HG03108 (cell line): ENCODE data around the gene PTPRN2.
"Not testable (repeated sequence)": the region's sequence is repeated elsewhere in the genome, so short reads cannot be mapped to it uniquely, and the experiment has no call there.

Source experiments
- ATAC-seq: cut with Tn5 transposase; IDR thresholded peaks from one replicate; pipeline ENCODE4 v1.9.1; 2021; ENCODE audit warnings: moderate library complexity; ENCODE audit not compliant: unreplicated experiment

PTPRN2 gene

DNA sequence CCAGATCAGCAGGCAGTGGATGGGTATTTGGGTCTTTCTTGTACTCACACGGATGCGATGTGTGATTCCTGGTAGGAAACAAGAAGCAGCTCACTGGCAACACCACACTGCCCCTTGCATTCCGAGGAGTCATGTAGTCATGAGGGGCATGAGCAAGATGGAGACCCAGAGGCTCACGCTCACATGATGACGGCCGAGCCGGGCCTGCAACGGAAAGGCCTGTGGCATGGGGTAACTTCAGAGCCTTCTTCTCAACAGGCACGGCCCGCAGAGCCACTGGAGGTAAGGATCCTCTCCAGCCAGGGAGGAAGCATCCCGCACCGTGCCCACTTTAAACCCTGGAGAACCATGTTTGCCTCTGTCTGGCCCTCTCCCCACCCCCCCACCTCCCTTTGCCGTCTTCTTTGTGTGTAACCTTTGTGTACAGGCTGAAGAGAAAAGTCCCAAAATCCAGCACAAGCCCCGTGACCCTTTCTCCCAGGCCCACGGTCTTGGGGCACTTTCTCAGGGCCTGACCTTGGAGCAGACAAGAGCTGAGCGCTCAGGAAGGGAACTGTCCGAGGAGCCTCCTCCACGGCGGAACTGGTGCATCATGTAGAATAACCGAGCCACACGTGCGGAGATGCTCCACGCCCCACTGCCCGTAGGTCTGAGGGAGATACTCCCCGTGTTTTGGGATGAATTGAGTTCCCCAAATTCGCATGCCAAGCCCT lies 734.4 kb downstream of the PTPRN2 start:
- ATAC-seq = no peak

DNA sequence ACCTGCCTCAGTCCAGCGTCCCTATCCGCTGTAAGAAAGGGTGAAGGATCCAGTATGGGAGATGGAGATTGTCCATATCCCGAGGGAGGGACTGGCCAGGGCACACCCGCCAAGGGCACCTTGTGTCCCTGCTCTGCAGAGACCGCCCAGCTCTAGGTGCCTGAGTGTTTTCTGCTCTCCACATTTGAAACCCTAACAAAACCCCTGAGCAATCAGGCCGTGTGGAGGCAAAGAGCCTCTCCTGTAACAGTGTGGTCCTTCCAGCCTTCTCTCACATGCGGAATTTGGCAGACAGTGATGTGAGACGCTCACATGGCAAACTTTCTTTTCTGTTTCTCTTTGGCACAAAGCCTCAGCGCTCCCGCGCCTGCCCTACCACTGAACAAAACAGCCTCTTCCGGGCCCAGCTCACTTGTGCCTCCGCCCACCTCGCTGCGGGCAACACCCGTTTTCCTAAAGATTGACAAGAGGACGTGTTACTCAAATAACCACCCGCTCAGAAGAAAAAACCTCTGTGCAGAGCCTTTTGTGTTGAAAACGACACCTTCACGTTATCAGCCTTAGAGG lies 736.0 kb downstream of the PTPRN2 start:
- no peak for ATAC-seq

DNA sequence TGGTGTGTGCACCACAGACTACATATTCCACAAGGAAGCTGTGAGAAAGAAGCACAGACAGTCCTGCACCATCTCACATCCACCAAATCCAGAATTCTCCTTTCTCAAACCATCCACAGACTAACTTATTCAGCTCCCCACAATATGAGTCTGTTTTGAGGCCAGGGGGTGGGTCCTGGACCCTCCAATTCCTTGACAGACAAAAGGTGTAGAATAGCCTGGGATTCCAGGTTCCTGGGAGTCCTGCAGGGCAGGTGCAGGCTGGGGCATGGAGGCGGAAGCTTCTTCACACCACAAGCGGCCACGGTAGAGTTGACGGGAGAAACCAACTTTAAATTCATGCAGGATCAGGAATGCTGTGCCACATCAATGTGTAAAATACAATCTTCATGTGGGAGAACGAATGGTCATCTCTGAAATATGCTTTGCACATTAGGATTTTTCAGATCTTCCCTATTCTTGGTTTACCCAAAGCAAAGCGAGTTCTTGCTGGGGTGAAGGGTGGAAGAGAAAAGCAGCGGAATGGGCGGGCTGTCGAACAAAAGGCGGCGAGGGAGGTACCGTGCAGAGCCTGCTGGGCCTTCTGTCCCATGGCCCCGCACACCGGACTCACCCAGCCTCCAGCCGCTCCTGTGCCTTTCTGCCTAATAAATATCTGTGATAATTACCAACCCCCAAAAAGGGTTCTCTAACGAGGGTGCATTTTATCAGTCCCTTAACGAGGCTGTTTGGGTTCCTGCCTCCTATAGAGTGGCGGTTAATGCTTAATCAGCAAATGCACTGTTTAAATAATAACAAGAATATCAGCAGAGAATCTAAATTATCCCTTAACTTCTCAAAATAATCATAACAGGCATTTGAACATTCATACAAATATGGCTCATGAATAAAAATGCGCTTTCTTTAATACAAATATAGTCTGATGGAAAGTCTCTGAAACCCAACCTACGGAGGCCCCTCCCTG lies 736.9 kb downstream of the PTPRN2 start:
- no peak for ATAC-seq

DNA sequence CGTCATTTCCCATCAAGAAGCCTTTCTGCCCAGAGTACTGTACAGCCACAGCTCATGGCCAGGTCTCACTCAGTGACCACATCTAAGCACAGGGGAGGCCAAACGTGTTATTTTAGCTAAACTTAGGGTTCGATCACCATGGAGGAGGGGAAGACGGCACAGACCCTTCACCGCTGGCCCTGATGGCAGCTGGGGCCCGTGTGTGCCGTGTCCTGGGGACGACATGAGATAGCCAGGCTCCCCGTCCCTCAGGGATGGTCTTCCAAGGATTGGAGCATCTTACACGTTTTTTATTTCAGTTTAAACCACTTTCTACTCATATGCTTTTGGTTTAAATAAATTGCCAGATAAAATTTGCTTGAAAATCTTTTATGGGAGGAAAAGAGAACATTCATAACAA lies 737.9 kb downstream of the PTPRN2 start:
- ATAC-seq = no peak

DNA sequence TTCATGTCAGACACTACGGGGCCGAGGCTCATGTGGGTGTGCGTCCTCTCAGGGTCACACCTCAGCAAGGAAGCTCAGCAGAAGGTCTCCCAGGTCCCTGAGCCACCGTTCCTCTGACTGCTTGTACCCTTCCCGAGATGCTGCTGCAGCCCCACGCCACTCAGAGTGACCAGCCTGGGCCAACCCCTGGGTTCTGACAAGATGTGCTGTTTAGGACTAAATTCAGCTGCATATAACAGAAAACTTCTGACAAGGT lies 738.4 kb downstream of the PTPRN2 start:
- ATAC-seq = no peak

DNA sequence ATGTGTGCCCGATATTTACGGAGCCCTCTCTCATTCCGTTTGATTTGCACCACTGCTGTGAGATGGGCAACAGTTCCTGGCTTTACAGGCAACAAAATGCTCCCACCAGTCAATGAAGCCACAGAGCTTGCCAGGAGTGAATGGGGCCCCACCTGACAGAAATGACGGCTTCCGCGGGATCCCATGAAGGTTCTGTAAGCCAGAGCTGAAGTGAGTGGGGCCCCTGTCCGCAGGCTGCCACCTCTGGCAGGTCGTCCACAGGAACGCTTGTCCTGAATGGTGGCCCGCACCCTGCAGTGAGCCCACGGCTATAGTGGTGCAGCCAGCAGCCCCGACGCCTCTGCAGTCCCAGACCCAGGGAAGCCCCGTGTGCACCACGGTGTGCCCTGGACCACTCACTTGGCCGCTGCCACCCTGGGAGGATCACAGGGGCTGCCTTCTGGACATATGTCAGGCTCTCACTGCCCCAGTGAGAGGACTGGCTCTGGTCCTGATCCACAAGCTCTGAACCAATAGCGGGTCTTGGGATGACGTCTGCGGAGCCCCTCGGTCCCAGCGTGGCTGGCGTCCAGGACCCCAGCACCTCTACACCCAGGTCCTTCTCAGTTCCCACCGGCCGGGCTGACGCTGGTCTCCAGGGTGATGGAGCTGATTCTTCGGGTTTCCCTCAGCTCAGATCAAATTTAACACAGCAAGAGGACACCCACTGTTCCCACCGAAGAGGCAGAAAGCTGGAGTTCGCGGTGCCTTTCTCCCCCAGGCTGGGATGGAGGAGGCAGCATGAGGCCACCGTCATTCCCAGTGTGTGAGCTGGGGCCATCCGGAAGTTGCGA lies 738.9 kb downstream of the PTPRN2 start:
- no peak for ATAC-seq

DNA sequence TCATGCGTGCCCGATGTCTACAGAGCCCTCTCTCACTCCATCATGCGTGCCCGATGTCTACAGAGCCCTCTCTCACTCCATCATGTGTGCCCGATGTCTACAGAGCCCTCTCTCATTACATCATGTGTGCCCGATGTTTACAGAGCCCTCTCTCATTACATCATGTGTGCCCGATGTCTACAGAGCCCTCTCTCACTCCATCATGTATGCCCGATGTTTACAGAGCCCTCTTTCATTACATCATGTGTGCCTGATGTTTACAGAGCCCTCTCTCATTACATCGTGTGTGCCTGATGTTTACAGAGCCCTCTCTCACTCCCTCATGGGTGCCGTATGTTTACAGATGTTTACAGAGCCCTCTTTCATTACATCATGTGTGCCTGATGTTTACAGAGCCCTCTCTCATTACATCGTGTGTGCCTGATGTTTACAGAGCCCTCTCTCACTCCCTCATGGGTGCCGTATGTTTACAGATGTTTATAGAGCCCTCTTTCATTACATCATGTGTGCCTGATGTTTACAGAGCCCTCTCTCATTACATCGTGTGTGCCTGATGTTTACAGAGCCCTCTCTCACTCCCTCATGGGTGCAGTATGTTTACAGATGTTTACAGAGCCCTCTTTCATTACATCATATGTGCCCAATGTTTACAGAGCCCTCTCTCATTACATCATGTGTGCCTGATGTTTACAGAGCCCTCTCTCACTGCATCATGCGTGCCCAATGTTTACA lies 739.7 kb downstream of the PTPRN2 start:
- ATAC-seq = not testable (repeated sequence)

DNA sequence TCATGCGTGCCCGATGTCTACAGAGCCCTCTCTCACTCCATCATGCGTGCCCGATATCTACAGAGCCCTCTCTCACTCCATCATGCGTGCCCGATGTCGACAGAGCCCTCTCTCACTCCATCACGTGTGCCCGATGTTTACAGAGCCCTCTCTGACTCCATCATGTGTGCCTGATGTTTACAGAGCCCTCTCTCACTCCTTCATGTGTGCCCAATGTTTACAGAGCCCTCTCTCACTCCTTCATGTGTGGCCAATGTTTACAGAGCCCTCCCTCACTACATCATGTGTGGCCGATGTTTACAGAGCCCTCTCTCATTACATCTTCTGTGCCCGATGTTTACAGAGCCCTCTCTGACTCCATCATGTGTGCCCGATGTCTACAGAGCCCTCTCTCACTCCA lies 740.9 kb downstream of the PTPRN2 start:
- not testable (repeated sequence) for ATAC-seq

DNA sequence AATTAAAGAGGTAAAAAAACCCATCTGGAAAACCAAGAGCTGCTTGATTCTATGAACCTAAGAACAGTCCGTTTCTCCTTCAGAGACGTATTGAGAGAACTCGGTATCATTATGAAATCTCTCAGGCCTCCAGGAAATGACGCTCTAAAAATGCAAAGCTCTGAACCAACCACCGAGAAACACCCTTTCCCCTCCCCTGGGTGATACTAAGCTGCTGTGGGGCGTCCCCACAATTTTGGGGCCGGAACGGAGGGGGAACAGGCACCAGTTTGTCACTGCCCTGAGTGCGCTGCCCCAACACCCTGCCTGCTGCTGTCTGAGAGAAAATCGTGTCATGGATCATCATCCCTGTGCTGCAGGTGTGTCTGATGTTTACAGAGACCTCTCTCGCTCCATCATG lies 741.4 kb downstream of the PTPRN2 start:
- ATAC-seq = no peak

DNA sequence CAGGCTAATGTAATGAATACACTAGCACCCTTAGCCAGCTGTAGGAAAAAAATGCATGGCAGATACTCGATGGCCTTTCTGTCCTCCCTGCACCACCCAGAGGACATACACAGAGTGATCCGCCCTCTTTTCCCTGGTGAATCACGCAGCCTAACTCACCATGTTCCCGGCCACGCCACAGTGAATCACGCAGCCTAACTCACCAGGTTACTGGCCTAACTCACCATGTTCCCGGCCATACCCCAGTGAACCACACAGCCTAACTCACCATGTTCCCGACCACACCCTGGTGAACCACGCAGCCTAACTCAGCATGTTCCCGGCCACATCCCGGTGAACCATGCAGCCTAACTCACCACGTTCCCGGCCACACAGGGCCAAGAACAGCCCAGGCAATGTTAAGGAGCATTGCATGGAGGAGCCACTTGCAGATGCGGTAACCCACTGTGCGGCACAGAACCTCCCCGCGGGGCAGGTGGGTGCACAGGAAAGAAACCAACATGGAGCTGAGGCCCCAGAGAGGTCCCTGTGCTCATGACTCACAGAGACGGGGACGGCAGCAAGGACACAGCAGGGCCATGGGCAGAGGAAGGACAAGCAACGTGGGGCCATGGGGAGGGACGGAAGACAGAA lies 742.3 kb downstream of the PTPRN2 start:
- no peak for ATAC-seq

DNA sequence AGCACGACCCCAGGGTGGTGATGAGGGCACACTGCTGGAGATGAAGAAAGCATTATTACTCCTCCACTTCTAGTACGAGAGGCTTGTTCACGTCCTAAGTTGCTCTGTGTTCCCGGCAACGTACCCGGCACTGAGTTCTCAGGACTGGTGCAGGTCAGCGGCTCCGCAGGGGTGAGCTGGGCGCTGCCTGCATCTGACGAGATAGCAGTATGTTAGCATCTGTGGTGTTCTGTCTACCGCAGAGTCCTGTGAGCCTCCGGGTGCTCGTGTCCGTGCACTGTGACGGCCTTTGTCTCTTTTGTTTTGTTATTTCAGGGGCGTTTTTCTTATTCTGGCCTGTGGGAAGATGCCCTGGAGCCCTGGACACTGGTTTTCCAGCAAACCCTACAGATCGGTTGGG lies 743.0 kb downstream of the PTPRN2 start:
- no peak for ATAC-seq

DNA sequence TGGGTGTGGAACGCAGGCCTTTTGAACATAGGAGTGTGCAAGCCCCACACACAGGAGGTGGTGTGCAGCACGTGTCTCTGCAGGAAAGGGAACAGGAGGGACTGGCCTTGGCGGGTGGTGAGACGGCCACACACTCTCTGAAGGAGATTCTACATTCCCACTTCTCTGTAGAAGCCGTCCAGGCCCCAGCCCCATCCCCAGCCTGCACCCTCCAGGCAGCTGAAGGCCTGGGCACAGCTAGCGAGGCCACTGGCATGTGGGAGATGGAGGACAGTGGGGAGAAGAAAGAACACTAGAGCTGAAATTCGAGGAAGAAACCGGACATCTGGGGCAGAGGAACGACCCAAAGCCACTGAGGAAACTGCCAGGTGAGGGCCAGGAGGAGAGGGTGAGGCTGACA lies 743.5 kb downstream of the PTPRN2 start:
- no peak for ATAC-seq

DNA sequence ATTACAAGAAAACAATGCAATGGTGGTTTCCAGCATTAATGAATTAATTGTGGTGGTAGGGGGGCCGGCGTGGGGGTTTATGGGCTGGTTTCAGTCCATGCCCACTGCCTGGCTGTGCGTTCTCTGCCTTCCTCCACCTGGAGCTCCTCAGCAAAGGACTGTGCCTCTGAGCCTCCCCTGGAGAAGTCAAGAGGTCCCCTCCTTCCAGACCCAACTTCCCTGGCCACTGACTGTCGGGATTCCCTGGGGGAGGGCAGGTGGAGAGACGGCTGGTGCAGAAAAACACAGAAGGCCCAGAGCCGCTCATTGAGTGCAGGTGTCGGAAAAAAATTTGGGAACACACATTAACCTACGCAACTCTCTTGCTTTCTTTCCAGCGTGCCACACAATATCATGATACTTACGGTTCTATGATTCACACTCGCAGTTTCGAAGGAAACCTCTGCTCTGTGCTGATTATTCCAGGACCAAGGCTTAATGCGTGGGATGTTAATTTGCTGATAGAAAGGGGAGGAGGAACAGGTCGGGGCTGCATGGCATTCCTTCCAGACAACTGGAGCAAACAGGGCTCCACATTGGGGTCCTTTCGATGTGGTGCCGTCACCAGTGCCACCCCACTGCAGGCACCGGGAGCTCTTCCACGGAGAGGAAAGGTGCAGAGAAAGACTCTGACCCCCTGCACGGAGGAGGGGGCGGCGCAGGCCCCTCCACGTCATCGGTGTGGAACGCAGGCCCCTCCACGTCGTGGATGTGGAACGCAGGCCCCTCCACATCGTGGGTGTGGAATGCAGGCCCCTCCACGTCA lies 744.1 kb downstream of the PTPRN2 start:
- no peak for ATAC-seq

DNA sequence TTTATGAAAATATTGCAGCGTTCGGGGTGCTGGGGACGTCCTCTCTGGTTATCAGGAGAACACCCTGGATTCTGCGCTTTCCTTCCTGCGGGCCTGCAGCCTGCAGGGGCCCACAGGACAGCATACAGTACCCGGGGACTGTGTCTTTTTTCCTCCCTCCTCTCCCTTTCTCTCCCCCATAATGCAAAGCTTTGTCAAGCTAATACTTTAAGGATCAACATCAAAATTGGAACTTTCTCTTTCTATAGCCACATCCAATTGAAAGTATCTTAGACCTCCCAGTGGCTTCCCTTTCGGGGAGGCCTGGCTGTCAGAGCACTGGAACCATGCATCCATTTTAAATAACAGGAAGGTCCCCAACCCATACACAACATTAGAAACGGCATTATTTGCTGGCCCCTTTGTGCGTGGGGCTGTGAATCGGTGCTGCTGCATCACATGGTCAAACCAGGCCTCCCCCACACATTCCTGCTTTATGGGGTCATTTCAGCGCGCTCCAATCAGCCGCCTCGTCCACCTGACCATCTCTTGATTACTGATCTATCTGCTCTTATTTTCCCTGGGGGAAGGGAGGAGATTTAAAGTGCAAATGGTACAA lies 745.8 kb downstream of the PTPRN2 start:
- no peak for ATAC-seq

DNA sequence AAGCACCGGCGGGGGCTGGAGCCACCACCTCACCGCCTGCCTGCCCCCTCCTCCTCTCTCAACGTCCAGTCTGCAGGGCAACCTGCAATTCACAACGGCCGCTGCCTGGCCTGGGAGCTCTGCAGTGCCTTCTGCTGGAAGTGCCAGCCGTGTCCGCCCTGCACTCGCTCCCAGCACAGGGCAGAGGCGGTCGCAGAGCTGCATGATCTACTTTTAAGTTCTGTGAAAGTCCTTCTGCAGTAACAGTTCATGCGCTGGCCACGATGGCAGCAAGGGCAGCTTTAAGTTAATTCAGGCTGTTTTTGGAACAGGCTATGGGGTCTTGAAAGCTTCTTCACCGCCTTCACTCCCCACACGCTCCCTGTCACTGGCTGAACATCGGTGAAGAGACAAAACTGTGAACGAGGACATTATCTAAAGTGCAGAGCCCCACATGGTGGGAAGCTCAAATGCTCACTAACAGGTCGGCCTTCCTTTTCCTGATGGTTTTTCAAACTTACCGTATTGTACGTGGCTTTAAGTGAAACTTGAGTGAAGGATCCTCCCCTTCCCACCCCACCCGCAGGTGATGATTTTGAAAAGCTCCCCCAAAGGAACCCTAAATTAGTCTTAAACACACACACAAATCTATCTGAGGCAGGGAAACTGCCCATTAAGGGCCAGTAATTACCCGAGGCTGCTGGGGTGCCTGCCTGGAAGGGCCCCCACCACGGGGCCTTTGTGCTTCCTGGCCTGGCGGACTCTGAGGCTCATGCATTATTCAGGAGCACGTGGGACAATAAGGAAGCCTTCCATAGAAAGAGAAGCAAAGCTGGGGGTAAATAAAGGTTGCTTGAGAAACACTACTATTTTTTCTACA lies 746.5 kb downstream of the PTPRN2 start:
- ATAC-seq = no peak

DNA sequence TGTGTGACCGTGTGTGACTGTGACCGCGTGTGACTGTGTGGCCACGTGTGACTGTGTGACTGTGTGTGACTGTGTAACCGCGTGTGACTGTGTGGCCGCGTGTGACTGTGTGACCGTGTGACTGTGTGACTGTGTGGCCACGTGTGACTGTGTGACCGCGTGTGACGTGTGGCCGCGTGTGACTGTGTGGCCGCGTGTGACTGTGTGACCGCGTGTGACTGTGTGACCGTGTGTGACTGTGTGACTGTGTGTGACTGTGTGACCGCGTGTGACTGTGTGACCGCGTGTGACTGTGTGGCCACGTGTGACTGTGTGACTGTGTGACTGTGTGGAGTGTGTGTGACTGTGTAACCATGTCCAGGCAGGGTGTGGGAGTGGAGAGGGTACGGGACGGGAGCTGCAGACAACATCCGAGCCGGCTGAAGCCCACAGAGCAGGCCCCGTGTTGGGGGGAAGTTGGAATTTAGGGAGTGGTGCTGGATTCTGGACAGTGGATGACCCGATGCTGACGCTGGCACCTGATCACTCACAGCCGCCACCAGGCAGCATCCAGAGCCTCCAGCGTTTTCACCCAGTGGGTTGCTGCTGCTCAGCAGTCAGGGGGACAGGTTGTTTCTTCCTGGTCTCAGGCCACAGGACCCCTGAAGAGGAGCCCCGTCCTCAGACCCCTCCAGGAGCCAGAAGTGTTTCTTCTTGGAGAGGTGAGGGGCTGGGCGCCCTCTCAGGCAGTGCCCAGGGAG lies 747.3 kb downstream of the PTPRN2 start:
- ATAC-seq = no peak

DNA sequence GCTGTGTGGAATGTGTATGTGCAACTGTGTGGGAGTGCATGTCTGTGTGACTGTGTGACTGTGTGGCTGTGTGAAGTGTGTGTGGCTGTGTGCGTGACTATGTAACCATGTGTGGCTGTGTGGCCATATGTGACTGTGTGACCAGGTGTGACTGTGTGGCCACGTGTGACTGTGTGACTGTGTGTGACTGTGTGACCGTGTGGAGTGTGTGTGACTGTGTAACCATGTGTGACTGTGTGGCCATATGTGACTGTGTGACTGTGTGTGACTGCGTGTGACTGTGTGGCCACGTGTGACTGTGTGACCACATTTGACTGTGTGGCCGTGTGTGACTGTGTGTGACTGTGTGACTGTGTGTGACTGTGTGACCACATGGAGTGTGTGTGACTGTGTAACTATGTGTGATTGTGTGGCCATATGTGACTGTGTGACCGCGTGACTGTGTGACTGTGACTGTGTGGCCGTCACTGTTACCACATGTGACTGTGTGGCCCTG lies 747.9 kb downstream of the PTPRN2 start:
- ATAC-seq = no peak
